HepG2 (cell line): ENCODE data around the gene FAM174B.

Experiments used
- CBFB ChIP-seq: sonication (generic); formaldehyde crosslinking; IDR thresholded peaks from 2 replicates; pipeline ENCODE4 v1.4.0; 2020; ENCODE audit warnings: missing genetic modification reagents
- CHD2 ChIP-seq: IDR thresholded peaks from 2 replicates; pipeline ENCODE4 v1.6.1; 2011; ENCODE audit warnings: low read depth, low read length, improper control_type of control experiment
- CREB1 ChIP-seq, 2 experiments: fragments of 450-650 bp in 1 of 2; IDR thresholded peaks; 2 replicates each; pipeline ENCODE4 v1.6.1; 2016 to 2017; ENCODE audit warnings: control low read depth in 1 of 2, mild to moderate bottlenecking in 1 of 2, missing compliant biosample characterization in 1 of 2, missing genetic modification characterization in 1 of 2
- CTCF ChIP-seq: sonication (generic); formaldehyde crosslinking; IDR thresholded peaks from 2 replicates; pipeline ENCODE4 v1.5.0; 2020; ENCODE audit warnings: mild to moderate bottlenecking, missing genetic modification reagents, moderate library complexity
- POLR2A ChIP-seq, 2 experiments: IDR thresholded peaks; 2 replicates each; pipeline ENCODE4 v1.6.1; 2011; ENCODE audit warnings: low read depth in 2 of 2, low read length in 2 of 2, mild to moderate bottlenecking in 1 of 2, moderate library complexity in 1 of 2; ENCODE audit not compliant: insufficient read depth in 1 of 2
- PPARG ChIP-seq: conservative IDR thresholded peaks from 2 replicates; pipeline ENCODE4 v1.6.1; 2016; ENCODE audit warnings: missing biosample characterization, missing genetic modification reagents
- SIN3B ChIP-seq: fragments of 150-350 bp; IDR thresholded peaks from 2 replicates; pipeline ENCODE4 v1.6.1; 2014; ENCODE audit warnings: low read length
- SMC3 ChIP-seq: IDR thresholded peaks from 2 replicates; pipeline ENCODE4 v1.6.1; 2011; ENCODE audit warnings: low read length, improper control_type of control experiment
- TBL1XR1 ChIP-seq: fragments of 150-350 bp; IDR thresholded peaks from 2 replicates; pipeline ENCODE4 v1.6.1; 2014; ENCODE audit warnings: borderline replicate concordance, low read length; ENCODE audit not compliant: partially characterized antibody
- ZBTB43 ChIP-seq: sonication (generic); formaldehyde crosslinking; conservative IDR thresholded peaks from 2 replicates; pipeline ENCODE4 v1.4.0; 2020; ENCODE audit warnings: missing genetic modification reagents
- ZNF124 ChIP-seq: sonication (generic); formaldehyde crosslinking; IDR thresholded peaks from 2 replicates; pipeline ENCODE4 v1.4.0; 2020; ENCODE audit warnings: missing genetic modification reagents
- ZNF512B ChIP-seq: sonication (generic); formaldehyde crosslinking; IDR thresholded peaks from 2 replicates; pipeline ENCODE4 v1.5.1; 2020; ENCODE audit warnings: missing genetic modification reagents, mild to moderate bottlenecking, borderline replicate concordance
- ZNF513 ChIP-seq: sonication (generic); formaldehyde crosslinking; conservative IDR thresholded peaks from 2 replicates; pipeline ENCODE4 v1.5.0; 2020; ENCODE audit warnings: missing genetic modification reagents

- TF ChIP-seq ZNF513 (CRISPR knock-in tag) (no peak), ZBTB43 (CRISPR knock-in tag) (no peak), TBL1XR1 (no peak), SIN3B (no peak), ZNF124 (no peak), CTCF (CRISPR knock-in tag) (no peak), CBFB (CRISPR knock-in tag) (no peak), CREB1 (IDR thresholded peaks at IDR 0.05) (no peak), CREB1 (CRISPR knock-in tag; IDR thresholded peaks at IDR 0.05) (no peak), CHD2 (no peak), ZNF512B (CRISPR knock-in tag) (no peak), POLR2A (IDR thresholded peaks at IDR 0.05; ENCODE audit: insufficient read depth in 1 of 2, low read depth in 2 of 2, low read length in 2 of 2) (no peak), SMC3 (no peak), PPARG (CRISPR knock-in tag) (no peak)
Observed at GRCh38 chr15:92578096-92578835, 77.3 kb downstream of the FAM174B start.
